ENCODE results near the gene FAM180B.
A peak's percentile ranks its signal among the peaks of the same experiment; 100 is the strongest.

Gene FAM180B

DNA sequence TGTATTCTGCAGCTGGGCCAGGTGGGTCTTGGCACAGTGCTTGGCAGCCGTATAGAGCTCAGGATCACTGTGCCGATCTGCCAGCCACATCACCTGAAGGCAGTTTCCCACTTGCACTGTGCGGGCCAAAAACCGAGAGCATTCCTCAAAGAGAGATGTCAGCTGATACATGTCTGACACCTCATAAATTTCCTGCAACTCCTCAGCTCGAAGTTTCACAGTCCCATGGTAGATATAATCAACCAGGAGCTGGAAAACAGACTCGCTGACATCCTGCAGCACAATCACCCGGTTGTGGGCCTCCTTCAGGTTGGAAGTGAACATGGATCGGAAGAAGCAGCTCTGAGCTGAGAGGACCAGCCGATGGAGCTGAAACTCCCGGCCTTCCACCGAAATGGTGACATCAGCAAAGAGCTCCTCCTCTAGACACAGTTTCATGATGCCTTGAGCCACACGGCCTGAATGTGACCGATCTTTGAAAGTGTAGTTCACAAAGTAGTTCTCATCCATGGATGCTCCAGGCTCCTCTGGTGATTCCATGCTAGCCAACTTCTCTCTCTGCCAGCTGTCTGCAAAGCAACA is 8.9 kb upstream of the FAM180B start:
- H3K36me3 ChIP-seq (ENCODE audit: insufficient read depth, low read length) = peaks cover 63% of the 10 kb centered on the region
- TF ChIP-seq EZH2 (IDR thresholded peaks at IDR 0.05; ENCODE audit: borderline replicate concordance, low read length) (no peak), CTCF (IDR thresholded peaks at IDR 0.05; ENCODE audit: low read length) (no peak)

GRCh38 chr11:47578524-47579494 is 7.7 kb upstream of the FAM180B start, which contains the start of the genes KBTBD4 and NDUFS3:
TSS of gene KBTBD4 (minus strand) at chr11:47578970. CDS start at chr11:47578951, 19 bp downstream.
TSS of gene NDUFS3 (plus strand) at chr11:47579074. CDS start at chr11:47579092, 18 bp downstream.
- H2AFZ ChIP-seq (ENCODE audit: low read length) = no peak within 1 kb of the TSS
- H3K27me3 ChIP-seq (ENCODE audit: insufficient read depth, low read length) = no peaks in the 10 kb centered on the region
- no peaks in the 10 kb centered on the region for H3K9me3 ChIP-seq (ENCODE audit: low read length)
- TF ChIP-seq CTCF (IDR thresholded peaks at IDR 0.05; ENCODE audit: low read length) = no peak
- TF ChIP-seq EZH2 (IDR thresholded peaks at IDR 0.05; ENCODE audit: borderline replicate concordance, low read length) = no peak
- peak within 1 kb of the TSS; percentile 99 for H3K9ac ChIP-seq (ENCODE audit: low read length)
- 0 out of 2 replicates have a peak, but pooled peaks cover under 1% of the 10 kb centered on the region for H3F3A ChIP-seq (ENCODE audit: insufficient read depth, low read length)
- peaks cover 16% of the 10 kb centered on the region for H3K79me2 ChIP-seq (ENCODE audit: insufficient read depth, low read length)
- H3K4me1 ChIP-seq (ENCODE audit: insufficient read depth, low read length, severe bottlenecking) = peaks cover 29% of the 10 kb centered on the region
- H3K4me2 ChIP-seq (ENCODE audit: low read length) = peak within 1 kb of the TSS; percentile 100
- no peaks in the 10 kb centered on the region for H4K20me1 ChIP-seq (ENCODE audit: insufficient read depth, low read length)
- H3K27ac ChIP-seq (ENCODE audit: low read depth, low read length, poor library complexity, severe bottlenecking) = peak within 1 kb of the TSS; percentile 32
- H3K36me3 ChIP-seq (ENCODE audit: insufficient read depth, low read length) = peaks cover 63% of the 10 kb centered on the region
- peak within 1 kb of the TSS; percentile 97 for H3K4me3 ChIP-seq (ENCODE audit: low read depth, low read length, poor library complexity, severe bottlenecking)
- H3K9me2 ChIP-seq (ENCODE audit: low read depth, low read length) = no peaks in the 10 kb centered on the region

More for the DNA sequence above, 8.9 kb upstream of the FAM180B start:
- Histone ChIP-seq H3F3A (ENCODE audit: insufficient read depth, low read length) (no peaks in the 10 kb centered on the region), H3K4me3 (ENCODE audit: low read depth, low read length, poor library complexity, severe bottlenecking) (peak overlapping the region; percentile 97), H3K4me2 (ENCODE audit: low read length) (peak overlapping the region; percentile 100), H3K9ac (ENCODE audit: low read length) (peak overlapping the region; percentile 99; the same call in 1 of the 2 replicates), H2AFZ (ENCODE audit: low read length) (no peak overlapping the region), H3K27ac (ENCODE audit: low read depth, low read length, poor library complexity, severe bottlenecking) (no peak overlapping the region), H3K9me2 (ENCODE audit: low read depth, low read length) (no peaks in the 10 kb centered on the region), H3K4me1 (ENCODE audit: insufficient read depth, low read length, severe bottlenecking) (peaks cover 29% of the 10 kb centered on the region), H4K20me1 (ENCODE audit: insufficient read depth, low read length) (no peaks in the 10 kb centered on the region), H3K79me2 (ENCODE audit: insufficient read depth, low read length) (peaks cover 16% of the 10 kb centered on the region), H3K27me3 (ENCODE audit: insufficient read depth, low read length) (no peaks in the 10 kb centered on the region), H3K9me3 (ENCODE audit: low read length) (no peaks in the 10 kb centered on the region)

GRCh38 chr11:47583844-47584243 is 2.6 kb upstream of the FAM180B start:
- H3F3A ChIP-seq (ENCODE audit: insufficient read depth, low read length) = 0 out of 2 replicates have a peak, but pooled peaks cover 4% of the 10 kb centered on the region

More at GRCh38 chr11:47583844-47584243, 2.6 kb upstream of the FAM180B start:
- H3K4me2 ChIP-seq (ENCODE audit: low read length) = no peak overlapping the region
- H4K20me1 ChIP-seq (ENCODE audit: insufficient read depth, low read length) = no peaks in the 10 kb centered on the region
- H3K9me3 ChIP-seq (ENCODE audit: low read length) = no peaks in the 10 kb centered on the region
- no peaks in the 10 kb centered on the region for H3K9me2 ChIP-seq (ENCODE audit: low read depth, low read length)
- H3K9ac ChIP-seq (ENCODE audit: low read length) = no peak overlapping the region
- no peak overlapping the region for H3K4me3 ChIP-seq (ENCODE audit: low read depth, low read length, poor library complexity, severe bottlenecking)
- H3K4me1 ChIP-seq (ENCODE audit: insufficient read depth, low read length, severe bottlenecking) = peaks cover 13% of the 10 kb centered on the region
- H3K27me3 ChIP-seq (ENCODE audit: insufficient read depth, low read length) = no peaks in the 10 kb centered on the region
- peaks cover 53% of the 10 kb centered on the region for H3K36me3 ChIP-seq (ENCODE audit: insufficient read depth, low read length)
- H3K27ac ChIP-seq (ENCODE audit: low read depth, low read length, poor library complexity, severe bottlenecking) = no peak overlapping the region
- peaks cover 16% of the 10 kb centered on the region for H3K79me2 ChIP-seq (ENCODE audit: insufficient read depth, low read length)
- TF ChIP-seq CTCF (IDR thresholded peaks at IDR 0.05; ENCODE audit: low read length) = no peak
- H2AFZ ChIP-seq (ENCODE audit: low read length) = no peak overlapping the region
